ENCODE measurements around the gene CCDC39. TPM values are rescaled to one million over a fixed set of nuclear protein-coding genes. Genes with fewer than 3 reads are reported as not detected.

CCDC39 gene
- total and polyA plus RNA-seq, 9 donors = 0.30 to 5.4 (median 0.74) TPM; not detected in 1

DNA sequence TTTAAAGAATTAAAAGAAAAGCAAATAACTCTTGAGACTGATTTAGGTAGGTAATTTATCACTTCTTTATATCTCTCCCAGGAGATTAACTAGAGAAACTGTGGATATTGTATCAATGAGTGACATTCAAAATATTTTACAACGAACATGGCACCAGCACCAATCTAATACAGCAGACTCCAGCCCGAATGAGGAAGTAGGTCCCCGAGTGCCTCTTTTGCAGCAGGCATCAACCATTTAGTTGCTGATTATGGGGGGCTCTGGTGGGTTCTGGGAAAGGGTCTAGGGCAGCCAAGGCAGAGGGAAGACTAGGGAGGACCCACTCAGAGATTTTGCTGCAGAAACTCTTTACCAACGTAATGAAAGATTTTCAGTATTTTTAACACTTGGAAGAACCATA, 109.1 kb downstream of the CCDC39 start:
- intact Hi-C loops (cut with DNase I) = no loop called here
- no peaks in the 10 kb centered on the region for H3K9me3 ChIP-seq
- WGBS, 3 donors = 78 to 82% (median 79%) methylated on average over 4 of the region's 4 CpGs
- no peak for TF ChIP-seq POLR2A (IDR thresholded peaks at IDR 0.05)
- TF ChIP-seq EP300 (IDR thresholded peaks at IDR 0.05) = no peak
- TF ChIP-seq, protein P1, sequence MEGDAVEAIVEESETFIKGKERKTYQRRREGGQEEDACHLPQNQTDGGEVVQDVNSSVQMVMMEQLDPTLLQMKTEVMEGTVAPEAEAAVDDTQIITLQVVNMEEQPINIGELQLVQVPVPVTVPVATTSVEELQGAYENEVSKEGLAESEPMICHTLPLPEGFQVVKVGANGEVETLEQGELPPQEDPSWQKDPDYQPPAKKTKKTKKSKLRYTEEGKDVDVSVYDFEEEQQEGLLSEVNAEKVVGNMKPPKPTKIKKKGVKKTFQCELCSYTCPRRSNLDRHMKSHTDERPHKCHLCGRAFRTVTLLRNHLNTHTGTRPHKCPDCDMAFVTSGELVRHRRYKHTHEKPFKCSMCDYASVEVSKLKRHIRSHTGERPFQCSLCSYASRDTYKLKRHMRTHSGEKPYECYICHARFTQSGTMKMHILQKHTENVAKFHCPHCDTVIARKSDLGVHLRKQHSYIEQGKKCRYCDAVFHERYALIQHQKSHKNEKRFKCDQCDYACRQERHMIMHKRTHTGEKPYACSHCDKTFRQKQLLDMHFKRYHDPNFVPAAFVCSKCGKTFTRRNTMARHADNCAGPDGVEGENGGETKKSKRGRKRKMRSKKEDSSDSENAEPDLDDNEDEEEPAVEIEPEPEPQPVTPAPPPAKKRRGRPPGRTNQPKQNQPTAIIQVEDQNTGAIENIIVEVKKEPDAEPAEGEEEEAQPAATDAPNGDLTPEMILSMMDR (IDR thresholded peaks at IDR 0.05) = no peak
- H3K36me3 ChIP-seq = no peaks in the 10 kb centered on the region
- DNase-seq = no peak
- no peak overlapping the region for H3K27ac ChIP-seq
- no peaks in the 10 kb centered on the region for H3K27me3 ChIP-seq
- H3K4me1 ChIP-seq (ENCODE audit: insufficient read depth) = peaks cover 7% of the 10 kb centered on the region
- no peak overlapping the region for H3K4me3 ChIP-seq

DNA sequence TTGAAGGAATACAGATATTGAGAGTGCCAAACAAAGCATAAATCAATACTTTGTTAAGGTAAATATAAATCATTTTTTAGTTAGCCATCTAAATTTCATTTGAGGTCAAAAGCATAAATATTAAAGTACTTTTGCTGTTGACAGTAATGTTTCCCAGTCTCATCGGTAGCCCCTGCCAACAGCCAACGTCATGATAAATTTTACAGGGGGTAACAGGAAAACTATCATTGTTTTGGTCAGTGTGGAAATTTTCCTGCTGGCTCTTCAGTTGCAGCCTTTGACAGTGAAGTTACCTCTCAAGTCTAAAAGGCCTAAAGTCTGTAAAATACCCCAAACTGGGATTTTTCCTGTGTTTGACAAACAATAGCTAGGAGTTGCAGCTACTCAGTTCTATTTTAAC, 114.6 kb downstream of the CCDC39 start:
- H3K9me3 ChIP-seq = no peaks in the 10 kb centered on the region
- H3K27ac ChIP-seq = peak overlapping the region in 1 of 2 donors; percentile 59
- no peak overlapping the region for H3K4me3 ChIP-seq
- TF ChIP-seq, protein P1 (IDR thresholded peaks at IDR 0.05) = no peak
- TF ChIP-seq POLR2A (IDR thresholded peaks at IDR 0.05) (no peak), EP300 (IDR thresholded peaks at IDR 0.05) (no peak)
- no peaks in the 10 kb centered on the region for H3K27me3 ChIP-seq
- peak in 4 of 5 donors; percentile 37 to 83 (median 68) for DNase-seq
- intact Hi-C loops (cut with DNase I) = no loop called here
- 2 to 22% (median 5%) methylated on average over 2 of the region's 2 CpGs for WGBS, 3 donors
- no peaks in the 10 kb centered on the region for H3K36me3 ChIP-seq
- H3K4me1 ChIP-seq (ENCODE audit: insufficient read depth) = peaks cover 10% of the 10 kb centered on the region

Small RNAs within 50 kb of the gene (small RNA-seq; reads per million reads assigned to genes)
- gene AC068298.1 (not detected), gene RNU6-486P (not detected)

Other genes with a start within 250 kb of the CCDC39 start
- gene TTC14, start 77.3 kb downstream of the CCDC39 start, total RNA-seq = 10 to 100 TPM; 46.1 to 62.1 (median 47.8) TPM
- gene TTC14, start 77.3 kb downstream of the CCDC39 start, polyA plus RNA-seq = 10 to 100 TPM; 22.8 to 34.2 TPM
- 100 to 1,000 TPM; 109 to 176 (median 137) TPM for gene FXR1, start 233.2 kb upstream of the CCDC39 start, total RNA-seq
- 100 to 1,000 TPM; 102 to 117 TPM for gene FXR1, start 233.2 kb upstream of the CCDC39 start, polyA plus RNA-seq

All from ovary (tissue), 9 donors.